ENCODE results near the gene INO80.

GRCh38 chr15:40969363-40969762, 146.7 kb downstream of the INO80 start:
- no peak for TF ChIP-seq CTCF (IDR thresholded peaks at IDR 0.05)
- TF ChIP-seq POLR2AphosphoS5 (IDR thresholded peaks at IDR 0.05) = no peak
- no peak for TF ChIP-seq POLR2A (IDR thresholded peaks at IDR 0.05)

Measured in sigmoid colon (tissue), 4 donors.